Measurements from ENCODE around the gene GNG11.

The GNG11 gene

GRCh38 chr7:93949423-93949822 lies 27.9 kb downstream of the GNG11 start:
- no peak for TF ChIP-seq Cebpa-rat (IDR thresholded peaks at IDR 0.05)
- Histone ChIP-seq H3K9me3 (replicated peaks in 1 of 11) (no peaks in the 10 kb centered on the region), H4K20me1 (no peaks in the 10 kb centered on the region), H3K4me2 (no peak overlapping the region), H3K36me3 (no peaks in the 10 kb centered on the region), H3K9ac (no peak overlapping the region), H3K27me3 (no peaks in the 10 kb centered on the region), H3K4me3 (no peak overlapping the region), H3K27ac (no peak overlapping the region), H3K4me1 (peaks cover 0 to 26% (median 19%) of the 10 kb centered on the region in 10 experiments; a peak in 18 of 20 replicates)

DNA sequence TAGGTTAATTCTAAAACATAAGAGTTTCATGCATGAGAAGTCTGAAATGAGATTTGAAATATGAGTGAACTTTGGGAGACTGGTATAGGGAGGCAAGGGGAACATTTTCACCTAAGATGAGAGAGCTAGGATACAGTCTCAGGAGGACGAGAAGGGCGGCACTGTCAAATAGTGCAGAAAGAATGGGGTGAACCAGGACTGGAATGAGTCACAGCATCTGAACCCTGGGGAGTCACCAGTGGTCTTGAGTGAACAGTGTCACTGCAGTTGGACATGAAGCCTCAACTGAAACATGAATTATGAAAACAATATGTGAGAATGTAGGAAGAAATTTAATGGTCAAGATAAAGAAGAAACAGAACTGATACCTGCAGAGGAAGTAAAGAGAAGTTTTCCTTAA lies 33.8 kb downstream of the GNG11 start:
- Histone ChIP-seq H3K4me2 (no peak overlapping the region), H3K9me3 (replicated peaks in 1 of 11) (no peaks in the 10 kb centered on the region), H3K9ac (no peak overlapping the region), H3K4me1 (0 out of 20 replicates have a peak, but pooled peaks cover 0 to 9% (median 0%) of the 10 kb centered on the region in 10 experiments), H3K27me3 (no peaks in the 10 kb centered on the region), H3K27ac (no peak overlapping the region), H3K4me3 (no peak overlapping the region), H3K36me3 (no peaks in the 10 kb centered on the region), H4K20me1 (no peaks in the 10 kb centered on the region)
- no peak for TF ChIP-seq Cebpa-rat (IDR thresholded peaks at IDR 0.05)

GRCh38 chr7:93957767-93958166 lies 36.2 kb downstream of the GNG11 start:
- Histone ChIP-seq H3K4me2 (no peak overlapping the region), H3K36me3 (no peaks in the 10 kb centered on the region), H3K27ac (no peak overlapping the region), H3K27me3 (no peaks in the 10 kb centered on the region), H3K4me3 (no peak overlapping the region), H4K20me1 (no peaks in the 10 kb centered on the region), H3K9me3 (replicated peaks in 1 of 11) (no peaks in the 10 kb centered on the region), H3K4me1 (0 out of 20 replicates have a peak, but pooled peaks cover 0 to 9% (median 0%) of the 10 kb centered on the region in 10 experiments), H3K9ac (no peak overlapping the region)
- TF ChIP-seq Cebpa-rat (IDR thresholded peaks at IDR 0.05) = no peak

GRCh38 chr7:93958216-93958615 lies 36.7 kb downstream of the GNG11 start:
- Histone ChIP-seq H3K9ac (no peak overlapping the region), H3K36me3 (no peaks in the 10 kb centered on the region), H3K9me3 (replicated peaks in 1 of 11) (no peaks in the 10 kb centered on the region), H3K4me3 (no peak overlapping the region), H3K27ac (no peak overlapping the region), H3K4me1 (0 out of 20 replicates have a peak, but pooled peaks cover 0 to 9% (median 0%) of the 10 kb centered on the region in 10 experiments), H3K4me2 (no peak overlapping the region), H4K20me1 (no peaks in the 10 kb centered on the region), H3K27me3 (no peaks in the 10 kb centered on the region)
- TF ChIP-seq Cebpa-rat (IDR thresholded peaks at IDR 0.05) = no peak

GRCh38 chr7:93958651-93959050 lies 37.1 kb downstream of the GNG11 start:
- no peaks in the 10 kb centered on the region for H3K9me3 ChIP-seq (replicated peaks in 1 of 11)

DNA sequence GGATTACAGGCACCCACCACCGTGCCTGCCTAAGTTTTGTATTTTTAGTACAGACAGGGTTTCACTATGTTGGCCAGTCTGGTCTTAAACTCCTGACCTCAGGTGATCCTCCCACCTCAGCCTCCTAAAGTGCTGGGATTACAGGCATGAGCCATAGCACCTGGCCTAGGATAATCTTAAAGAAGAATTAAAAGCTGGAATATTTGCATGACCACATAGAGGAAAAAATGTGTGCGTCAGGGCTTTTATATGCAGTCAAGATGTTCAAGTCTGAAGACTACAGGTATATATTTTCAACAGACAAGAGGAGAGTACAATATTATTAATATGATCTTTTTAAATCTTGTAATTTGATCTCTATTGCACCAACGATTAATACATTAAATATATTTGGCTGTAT lies 39.5 kb downstream of the GNG11 start:
- no peak overlapping the region for H3K27ac ChIP-seq
- H3K9ac ChIP-seq = no peak overlapping the region
- no peaks in the 10 kb centered on the region for H3K27me3 ChIP-seq
- no peaks in the 10 kb centered on the region for H3K36me3 ChIP-seq
- no peak overlapping the region for H3K4me2 ChIP-seq
- no peaks in the 10 kb centered on the region for H3K9me3 ChIP-seq (replicated peaks in 1 of 11)
- no peak overlapping the region for H3K4me3 ChIP-seq
- TF ChIP-seq Cebpa-rat (IDR thresholded peaks at IDR 0.05) = no peak
- H4K20me1 ChIP-seq = no peaks in the 10 kb centered on the region
- H3K4me1 ChIP-seq = 0 out of 20 replicates have a peak, but pooled peaks cover 0 to 5% (median 0%) of the 10 kb centered on the region in 10 experiments

More at GRCh38 chr7:93958651-93959050, 37.1 kb downstream of the GNG11 start:
- no peaks in the 10 kb centered on the region for H3K36me3 ChIP-seq
- no peak overlapping the region for H3K4me2 ChIP-seq
- 0 out of 20 replicates have a peak, but pooled peaks cover 0 to 9% (median 0%) of the 10 kb centered on the region in 10 experiments for H3K4me1 ChIP-seq
- no peak overlapping the region for H3K9ac ChIP-seq
- H3K4me3 ChIP-seq = no peak overlapping the region
- H4K20me1 ChIP-seq = no peaks in the 10 kb centered on the region
- no peak overlapping the region for H3K27ac ChIP-seq
- H3K27me3 ChIP-seq = no peaks in the 10 kb centered on the region
- TF ChIP-seq Cebpa-rat (IDR thresholded peaks at IDR 0.05) = no peak

GRCh38 chr7:93964262-93964661 lies 42.7 kb downstream of the GNG11 start:
- Histone ChIP-seq H3K27ac (no peak overlapping the region), H3K9me3 (replicated peaks in 1 of 11) (no peaks in the 10 kb centered on the region), H3K4me1 (no peaks in the 10 kb centered on the region), H4K20me1 (no peaks in the 10 kb centered on the region), H3K27me3 (no peaks in the 10 kb centered on the region), H3K4me2 (no peak overlapping the region), H3K4me3 (no peak overlapping the region), H3K9ac (no peak overlapping the region), H3K36me3 (no peaks in the 10 kb centered on the region)
- TF ChIP-seq Cebpa-rat (IDR thresholded peaks at IDR 0.05) = no peak

DNA sequence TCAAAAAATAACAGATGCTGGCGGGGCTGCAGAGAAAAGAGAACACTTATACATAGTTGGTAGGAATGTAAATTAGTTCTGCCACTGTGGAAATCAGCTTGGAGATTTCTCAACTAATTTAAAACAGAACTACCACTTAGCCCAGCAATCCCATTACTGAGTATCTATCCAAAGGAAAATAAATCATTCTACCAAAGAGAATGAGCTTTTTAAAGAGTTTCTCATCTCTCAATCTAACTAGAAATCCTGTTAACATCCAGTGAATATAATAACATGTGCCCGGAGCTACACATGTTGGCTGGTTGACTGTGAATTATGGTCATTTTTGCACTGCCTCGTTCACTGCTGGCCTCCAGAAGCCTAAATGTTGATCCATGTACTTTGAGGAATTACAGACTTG lies 43.3 kb downstream of the GNG11 start:
- Histone ChIP-seq H3K4me1 (no peaks in the 10 kb centered on the region), H3K9ac (no peak overlapping the region), H3K27me3 (no peaks in the 10 kb centered on the region), H3K9me3 (replicated peaks in 1 of 11) (no peaks in the 10 kb centered on the region), H3K36me3 (no peaks in the 10 kb centered on the region), H3K4me3 (no peak overlapping the region), H3K27ac (no peak overlapping the region), H3K4me2 (no peak overlapping the region), H4K20me1 (no peaks in the 10 kb centered on the region)
- no peak for TF ChIP-seq Cebpa-rat (IDR thresholded peaks at IDR 0.05)

DNA sequence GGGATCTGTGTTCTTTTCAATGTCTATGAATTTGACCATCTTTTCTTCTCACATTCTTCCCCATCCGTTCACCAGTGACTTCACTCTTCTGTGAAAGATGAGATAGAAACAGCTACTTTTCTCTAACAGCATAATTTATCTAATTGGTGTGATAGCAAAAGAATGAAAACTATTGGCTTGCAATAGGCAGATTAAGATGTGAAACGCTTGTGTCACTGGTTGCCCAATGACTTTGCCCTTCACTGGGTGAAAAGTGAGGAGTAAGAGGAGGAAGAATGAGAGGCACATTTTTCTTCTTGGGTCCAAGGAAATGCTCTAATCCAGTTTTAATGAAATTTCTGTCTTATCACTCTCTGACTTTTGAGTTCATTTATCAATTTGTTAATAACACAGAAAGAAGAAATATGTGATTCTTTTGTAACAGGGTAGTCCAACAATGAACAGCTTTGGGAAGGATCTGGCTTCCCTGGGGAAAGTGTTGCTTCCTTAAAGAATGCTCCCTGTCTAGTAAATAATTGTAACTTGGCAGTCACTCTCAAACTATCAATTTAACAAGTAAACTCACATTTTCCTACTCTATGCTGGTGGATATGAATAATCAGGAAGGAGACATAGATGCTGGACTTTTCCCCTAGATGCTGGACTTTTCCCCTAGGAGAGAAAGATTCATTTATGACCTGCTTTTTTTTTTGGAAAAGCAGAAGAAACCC lies 47.5 kb downstream of the GNG11 start:
- no peaks in the 10 kb centered on the region for H3K9me3 ChIP-seq (replicated peaks in 1 of 11)
- H3K4me3 ChIP-seq = no peak overlapping the region
- H3K36me3 ChIP-seq = no peaks in the 10 kb centered on the region
- no peaks in the 10 kb centered on the region for H3K27me3 ChIP-seq
- H3K4me1 ChIP-seq = no peaks in the 10 kb centered on the region
- no peak overlapping the region for H3K4me2 ChIP-seq
- no peak for TF ChIP-seq Cebpa-rat (IDR thresholded peaks at IDR 0.05)
- H3K9ac ChIP-seq = no peak overlapping the region
- no peak overlapping the region for H3K27ac ChIP-seq
- no peaks in the 10 kb centered on the region for H4K20me1 ChIP-seq

- no peaks in the 10 kb centered on the region for H4K20me1 ChIP-seq
- no peak overlapping the region for H3K4me2 ChIP-seq
- no peak overlapping the region for H3K9ac ChIP-seq
- H3K9me3 ChIP-seq (replicated peaks in 1 of 11) = no peaks in the 10 kb centered on the region
- H3K4me1 ChIP-seq = no peaks in the 10 kb centered on the region
- TF ChIP-seq Cebpa-rat (IDR thresholded peaks at IDR 0.05) = no peak
- no peak overlapping the region for H3K4me3 ChIP-seq
- H3K36me3 ChIP-seq = no peaks in the 10 kb centered on the region
- no peaks in the 10 kb centered on the region for H3K27me3 ChIP-seq
- no peak overlapping the region for H3K27ac ChIP-seq
Observed at GRCh38 chr7:93972029-93972725, 50.6 kb downstream of the GNG11 start.

Data from BLaER1 treated with 17β-estradiol and CSF1 and Interleukin-3, amounts not matched to agents 10 nM and 100 nM (cell line).